ENCODE data around the gene CCDC184.
A peak's percentile ranks its signal among the peaks of the same experiment; 100 is the strongest.
"Not testable (repeated sequence)": the region's sequence is repeated elsewhere in the genome, so short reads cannot be mapped to it uniquely, and the experiment has no call there.

CCDC184 gene

GRCh38 chr12:48180424-48180823 lies 3.0 kb upstream of the CCDC184 start:
- DNase-seq = no peak

GRCh38 chr12:48180857-48181495 lies 2.5 kb upstream of the CCDC184 start:
- DNase-seq = no peak

DNA sequence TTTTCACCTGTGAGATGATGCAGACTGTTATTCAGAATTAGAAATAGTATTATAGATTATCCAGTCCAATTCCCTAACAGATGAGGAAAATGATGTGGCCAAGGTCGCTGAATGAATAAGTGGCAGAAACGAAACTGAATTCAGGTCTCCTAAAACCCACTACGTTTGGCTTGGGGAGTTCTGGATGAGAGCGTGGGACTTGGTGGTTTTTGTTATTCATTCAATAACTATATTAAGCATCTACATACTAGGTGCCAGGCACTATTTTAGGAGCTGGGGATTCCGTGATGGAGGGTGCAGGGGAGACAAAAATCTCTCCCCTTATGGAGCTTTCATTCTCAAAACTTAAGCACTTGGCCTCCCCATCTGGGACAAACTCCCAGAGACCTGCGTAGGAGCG lies 813 bp upstream of the CCDC184 start:
- DNase-seq = no peak

- DNase-seq = no peak
These were observed 568 bp downstream of the CCDC184 start for GRCh38 chr12:48183876-48184548.

DNA sequence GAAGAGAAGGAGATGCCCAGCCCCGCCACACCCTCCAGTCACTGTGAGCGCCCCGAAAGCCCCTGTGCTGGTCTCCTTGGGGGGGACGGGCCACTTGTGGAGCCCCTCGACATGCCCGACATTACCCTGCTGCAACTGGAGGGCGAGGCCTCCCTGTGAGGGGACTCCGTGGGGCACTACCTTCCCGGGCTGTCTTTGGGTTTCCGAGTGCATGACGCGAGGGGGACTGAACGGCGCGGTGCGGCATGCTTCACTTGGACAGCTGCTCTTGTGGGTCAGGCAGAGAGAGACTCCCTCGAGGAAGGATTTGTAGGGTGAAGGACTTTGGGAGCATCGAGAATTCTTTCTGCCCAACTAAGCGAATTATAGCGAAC lies 1.1 kb downstream of the CCDC184 start:
- no peak for DNase-seq

DNA sequence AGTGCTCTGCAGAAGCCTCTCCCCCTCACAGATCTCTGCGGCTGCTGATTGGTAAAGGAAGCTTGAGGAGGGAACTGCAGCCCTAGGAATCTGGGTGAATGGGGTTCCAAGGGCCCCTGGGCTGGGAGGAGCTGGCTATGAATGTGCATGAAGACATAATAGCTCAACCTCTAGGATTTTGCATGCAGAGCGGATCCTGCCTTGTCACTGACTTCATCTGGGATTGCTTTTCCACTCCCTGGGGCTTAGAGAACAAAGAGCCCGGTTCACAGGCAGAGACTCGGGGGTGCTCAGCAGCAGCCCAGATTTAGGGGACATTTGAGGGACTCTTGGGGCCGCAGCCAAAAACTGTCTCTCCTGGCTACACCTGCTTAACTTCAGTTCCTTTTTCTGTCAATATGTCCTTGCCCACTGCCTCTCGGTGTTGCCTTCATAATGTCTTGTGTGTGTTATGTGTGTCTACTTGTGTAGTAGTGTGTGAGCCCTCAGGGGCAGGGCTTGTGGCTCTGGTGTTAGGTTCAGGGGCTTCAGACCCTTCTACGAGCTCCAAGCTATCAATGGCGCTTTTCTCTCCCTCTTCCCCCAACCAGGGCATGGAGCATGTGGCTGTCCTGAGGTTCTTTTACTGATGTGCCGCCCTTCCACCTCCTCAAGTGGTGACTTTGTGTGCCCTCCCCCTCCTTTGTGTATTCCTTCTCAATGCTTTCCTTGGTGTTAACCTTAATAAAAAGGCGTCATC lies 1.9 kb downstream of the CCDC184 start:
- no peak for DNase-seq

DNA sequence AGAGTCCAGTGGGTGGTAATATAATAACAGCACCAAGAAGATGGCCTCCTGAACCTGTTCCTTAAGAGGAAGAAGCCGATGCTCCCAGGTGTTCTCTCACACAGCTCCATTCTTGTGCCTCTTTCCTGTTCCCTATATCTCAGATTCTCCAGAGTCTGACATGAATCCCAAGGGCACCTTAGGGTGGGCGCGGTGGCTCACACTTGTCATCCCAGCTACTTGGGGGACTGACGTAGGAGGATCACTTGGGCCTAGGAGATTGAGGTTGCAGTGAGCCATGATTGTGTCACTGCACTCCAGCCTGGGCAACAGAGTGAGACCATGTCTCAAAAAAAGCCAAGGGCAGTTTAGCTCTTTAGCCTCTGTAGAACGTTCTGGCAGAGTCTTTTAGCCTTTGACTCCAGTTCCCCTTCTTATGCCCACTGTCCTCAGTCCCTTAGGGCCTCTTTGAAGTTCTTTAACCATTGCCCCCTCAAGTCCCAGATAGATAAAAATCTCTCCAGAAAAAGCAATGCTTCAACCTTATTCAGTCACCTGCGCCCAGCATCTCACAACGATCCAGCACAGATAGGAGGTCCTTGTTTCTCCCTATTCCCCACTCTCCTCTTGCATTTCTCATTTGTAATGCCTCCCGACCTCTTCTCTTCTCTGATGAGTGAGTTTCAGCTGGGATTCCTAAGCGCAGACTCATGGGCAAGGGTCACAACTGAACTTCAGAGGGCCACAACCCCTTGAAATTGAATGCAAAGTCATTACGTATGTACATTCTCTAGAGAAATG lies 4.7 kb downstream of the CCDC184 start:
- DNase-seq = no peak

- DNase-seq = peak; percentile 79
These were observed 6.1 kb downstream of the CCDC184 start for GRCh38 chr12:48189331-48190125.

DNA sequence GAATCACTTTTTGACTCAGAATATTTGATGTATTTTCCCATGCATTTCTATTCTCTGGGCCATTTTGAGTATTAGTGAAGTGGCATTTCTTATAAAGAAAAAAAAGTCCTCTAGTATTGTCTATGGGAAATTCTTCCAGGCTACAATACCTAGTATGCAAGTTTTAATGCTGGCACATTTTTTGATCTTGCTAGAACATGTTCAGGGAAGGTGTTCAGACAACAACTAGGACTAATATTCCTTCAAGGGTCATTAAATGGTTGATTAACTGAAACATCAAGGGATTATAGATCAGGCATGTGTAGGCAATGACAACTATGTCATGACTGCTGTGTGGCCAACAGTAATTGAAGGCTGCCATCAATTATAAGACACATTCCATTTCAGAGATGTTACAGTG lies 7.7 kb downstream of the CCDC184 start:
- no peak for DNase-seq

DNA sequence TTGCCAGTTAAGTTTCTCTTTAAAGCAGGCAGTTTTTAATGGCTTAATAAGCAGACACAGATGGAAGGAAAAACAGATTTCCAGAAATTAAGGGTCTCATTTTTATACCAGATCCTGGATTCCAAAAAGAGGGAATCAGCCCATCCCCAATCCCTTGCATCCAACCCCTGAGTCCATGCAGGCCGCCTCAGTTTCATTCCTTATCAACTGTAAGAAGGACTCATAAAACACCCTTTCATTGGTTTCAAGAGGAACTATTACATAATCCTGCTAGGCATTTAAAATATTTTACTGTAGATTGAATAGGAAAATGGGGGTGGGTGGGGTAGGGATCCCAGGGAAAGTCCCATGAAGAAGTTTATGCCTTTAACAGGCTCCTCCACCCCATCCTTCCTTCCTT lies 9.4 kb downstream of the CCDC184 start:
- no peak for DNase-seq

- DNase-seq = no peak
These were observed 10.2 kb downstream of the CCDC184 start for GRCh38 chr12:48193623-48194022.

DNA sequence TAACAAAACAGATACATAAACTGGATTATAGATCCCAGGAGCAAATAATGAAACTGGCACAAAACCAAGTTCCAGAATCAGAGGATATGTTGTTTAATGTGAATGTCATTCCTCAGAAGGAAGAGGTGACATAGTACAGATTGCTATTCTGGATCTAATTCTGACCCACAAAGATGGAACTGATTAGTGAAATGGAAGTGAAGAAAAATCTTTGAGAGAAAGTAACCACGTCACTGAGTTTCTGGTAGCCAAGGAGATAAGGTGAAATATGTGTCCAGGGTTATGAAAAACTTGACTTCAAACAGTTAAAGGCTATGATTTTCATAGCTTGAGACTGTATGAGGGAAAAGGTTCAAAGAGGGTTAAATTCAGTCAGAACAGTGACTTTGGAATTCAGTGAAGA lies 11.4 kb downstream of the CCDC184 start:
- no peak for DNase-seq

DNA sequence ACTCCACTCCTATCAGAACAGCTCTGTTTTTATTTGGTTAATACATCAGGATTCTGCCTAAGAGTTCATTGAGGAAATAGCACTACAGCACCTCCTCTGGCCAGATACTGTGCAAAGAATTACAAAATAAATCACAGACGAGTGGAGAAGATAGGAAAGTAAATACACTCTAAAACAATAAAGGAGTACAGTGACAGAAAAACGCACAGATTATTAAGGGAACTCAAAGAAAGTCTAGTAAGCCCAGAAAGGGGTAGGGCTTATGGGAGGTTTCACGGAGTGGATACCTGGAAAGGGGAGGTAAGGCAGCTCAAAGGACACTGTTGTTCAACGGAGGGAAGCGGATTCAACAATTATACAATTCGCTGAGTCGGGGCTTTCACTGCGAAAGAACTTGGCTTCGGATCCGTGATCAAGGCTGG lies 14.1 kb downstream of the CCDC184 start:
- peak; percentile 45 for DNase-seq

DNA sequence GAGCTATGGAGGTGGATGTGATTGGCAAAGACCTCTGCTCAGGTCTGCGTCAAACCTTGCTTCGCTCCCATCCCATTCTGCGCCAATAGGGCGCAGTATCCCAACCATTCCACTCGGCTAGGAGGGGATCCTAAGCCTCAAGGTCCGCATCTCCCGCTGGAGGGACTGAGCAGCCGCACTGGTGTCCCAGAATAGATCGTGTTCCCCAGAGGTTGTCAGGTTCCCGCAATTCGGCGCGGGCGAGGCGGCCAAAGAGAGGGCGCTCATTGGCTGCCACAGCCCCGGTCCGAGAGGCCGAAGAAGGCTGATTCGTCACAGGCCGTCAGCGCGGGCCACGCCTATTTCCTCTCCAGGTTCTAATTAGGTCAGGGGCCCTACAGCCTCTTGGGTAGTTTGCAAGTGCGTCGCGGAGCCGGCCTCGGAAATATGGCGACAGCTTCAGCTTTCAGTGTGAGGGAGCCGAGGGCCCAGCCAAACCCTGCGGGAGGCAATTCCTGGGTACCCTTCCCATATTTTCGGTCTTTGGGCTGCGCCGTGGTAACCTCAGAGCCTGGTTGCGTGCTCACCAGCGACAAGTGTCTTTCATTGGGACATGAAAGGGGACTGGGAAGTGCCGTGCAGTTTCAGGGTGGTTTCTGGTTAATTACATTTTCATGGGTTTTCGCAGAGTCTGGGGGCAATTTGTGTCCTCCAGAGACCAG lies 14.7 kb downstream of the CCDC184 start:
- DNase-seq = peak; percentile 91

- DNase-seq = no peak
These were observed 15.2 kb downstream of the CCDC184 start for GRCh38 chr12:48198672-48198971.

GRCh38 chr12:48198985-48199384 lies 15.5 kb downstream of the CCDC184 start:
- DNase-seq = no peak

DNA sequence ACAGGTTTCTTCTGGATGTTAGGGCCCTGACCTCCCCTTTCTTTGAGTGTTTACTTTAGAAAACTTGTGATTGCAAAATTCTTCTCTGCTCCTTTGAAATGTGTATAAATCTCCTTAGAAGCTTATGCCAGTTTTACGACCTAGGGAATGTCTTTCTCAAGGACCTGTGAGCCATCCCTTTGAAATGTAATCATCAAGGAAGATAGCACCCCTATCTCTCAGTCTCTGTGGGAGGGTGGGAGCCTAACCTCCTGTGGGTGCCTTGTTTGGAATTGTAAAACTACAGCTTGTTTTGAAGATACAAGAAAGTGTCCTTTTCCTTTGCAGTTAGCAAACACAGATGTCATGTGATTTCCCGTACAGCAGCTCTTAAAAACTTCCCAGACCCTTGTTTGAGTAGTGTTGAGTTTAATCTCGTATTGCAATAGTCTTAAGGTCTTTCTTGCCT lies 16.4 kb downstream of the CCDC184 start:
- peak; percentile 13 for DNase-seq

GRCh38 chr12:48201091-48201490 lies 17.6 kb downstream of the CCDC184 start:
- no peak for DNase-seq

DNA sequence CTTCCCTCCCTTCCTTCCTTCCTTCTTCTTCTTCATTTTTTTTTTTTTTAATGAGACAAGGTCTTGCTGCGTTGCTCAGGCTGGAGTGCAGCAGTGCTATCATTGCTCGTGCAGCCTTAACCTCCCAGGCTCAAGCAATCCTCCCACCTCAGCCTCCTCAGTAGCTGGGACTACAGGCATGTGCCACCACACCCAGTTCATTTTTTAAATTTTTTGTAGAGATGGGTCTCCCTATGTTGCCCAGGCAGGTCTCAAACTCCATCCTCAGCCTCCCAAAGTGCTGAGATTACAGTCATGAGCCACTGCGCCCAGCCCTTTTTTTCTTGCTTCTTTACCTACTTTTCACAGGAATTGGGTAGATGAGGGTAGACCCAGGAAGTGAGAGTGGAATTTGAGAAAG lies 18.1 kb downstream of the CCDC184 start:
- DNase-seq = no peak

DNA sequence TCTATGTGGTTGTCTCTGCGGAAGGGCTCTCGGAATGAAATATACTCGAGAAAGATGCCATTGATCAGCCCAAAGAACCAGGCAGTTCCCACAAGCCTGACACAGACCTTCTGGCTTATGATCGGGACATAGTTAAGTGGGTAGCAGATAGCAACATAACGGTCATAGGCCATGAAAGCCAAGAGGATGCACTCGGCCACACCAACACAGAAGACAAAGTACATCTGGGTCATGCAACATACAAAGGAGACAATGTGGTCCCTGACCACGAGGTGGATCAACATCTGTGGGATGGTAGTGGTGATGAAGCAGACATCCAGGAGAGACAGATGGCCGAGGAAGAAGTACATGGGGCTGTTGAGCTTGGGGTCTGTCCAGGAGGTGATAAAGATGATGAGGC lies 19.3 kb downstream of the CCDC184 start:
- DNase-seq = no peak

- DNase-seq = no peak
These were observed 19.7 kb downstream of the CCDC184 start, which contains the start of gene OR10AD1 for GRCh38 chr12:48203192-48203591. TSS of gene OR10AD1 (minus strand) at chr12:48203292. CDS start at chr12:48203292, 0 bp downstream.

- DNase-seq = not testable (repeated sequence)
These were observed 26.1 kb downstream of the CCDC184 start for GRCh38 chr12:48209495-48209894.
